ENCODE measurements around the gene FZD10.

DNA sequence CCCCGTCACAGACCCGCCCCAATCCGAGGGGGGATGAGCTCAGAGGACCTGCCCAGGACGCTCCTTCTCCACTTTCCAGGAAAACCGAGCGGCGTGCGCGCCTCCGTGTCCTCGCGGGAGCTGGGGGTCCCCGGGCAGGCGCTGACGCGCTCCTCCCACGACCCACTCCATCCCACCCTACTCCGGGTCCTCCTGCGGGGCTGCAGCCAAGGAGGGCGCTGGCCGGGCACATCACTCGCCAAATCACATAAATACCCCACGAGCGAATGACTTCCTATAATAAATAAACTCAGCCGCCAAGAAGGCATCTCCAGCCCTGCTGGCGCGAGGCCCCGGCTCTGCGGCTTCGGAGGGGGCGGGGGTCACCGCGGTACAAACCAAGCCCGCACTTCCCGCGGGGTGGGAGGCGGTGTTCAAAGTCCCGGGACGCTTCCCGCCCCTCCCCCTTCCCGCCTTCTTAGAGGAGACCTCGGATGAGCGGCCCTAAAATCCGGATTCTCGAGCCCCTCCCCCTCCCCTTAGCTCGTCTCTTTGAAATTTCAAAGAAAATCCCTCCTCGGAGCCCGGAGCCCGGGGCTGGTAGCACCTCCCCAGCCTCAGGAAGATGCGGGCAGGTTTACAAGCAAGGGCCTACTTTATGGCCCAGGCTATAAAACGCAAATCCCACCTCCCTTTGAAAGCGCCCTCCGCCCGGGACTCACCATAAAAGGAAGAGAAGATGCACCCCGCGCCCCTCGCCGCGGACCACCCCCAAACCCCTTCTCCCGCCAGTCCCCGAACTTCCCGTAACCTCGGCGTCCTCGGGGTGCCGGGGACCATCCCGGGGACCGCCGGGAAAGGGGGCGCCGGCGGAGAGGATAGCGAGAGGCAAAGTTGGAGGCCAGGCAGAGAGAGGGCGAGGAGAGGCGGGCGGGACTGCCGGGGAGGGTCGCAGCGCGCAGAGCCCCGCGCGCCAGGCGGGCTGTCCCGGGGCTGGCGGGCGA, 712 bp upstream of the FZD10 start:
- TF ChIP-seq POLR2A (IDR thresholded peaks at IDR 0.05; ENCODE audit: low read depth, low read length) = no peak
- TF ChIP-seq TAF1 (IDR thresholded peaks at IDR 0.05; ENCODE audit: borderline replicate concordance, low read depth, low read length) = no peak
- TF ChIP-seq POLR2AphosphoS5 (IDR thresholded peaks at IDR 0.05; ENCODE audit: low read depth, low read length) = no peak
